ENCODE measurements around the gene TPPP3.

TPPP3 gene

DNA sequence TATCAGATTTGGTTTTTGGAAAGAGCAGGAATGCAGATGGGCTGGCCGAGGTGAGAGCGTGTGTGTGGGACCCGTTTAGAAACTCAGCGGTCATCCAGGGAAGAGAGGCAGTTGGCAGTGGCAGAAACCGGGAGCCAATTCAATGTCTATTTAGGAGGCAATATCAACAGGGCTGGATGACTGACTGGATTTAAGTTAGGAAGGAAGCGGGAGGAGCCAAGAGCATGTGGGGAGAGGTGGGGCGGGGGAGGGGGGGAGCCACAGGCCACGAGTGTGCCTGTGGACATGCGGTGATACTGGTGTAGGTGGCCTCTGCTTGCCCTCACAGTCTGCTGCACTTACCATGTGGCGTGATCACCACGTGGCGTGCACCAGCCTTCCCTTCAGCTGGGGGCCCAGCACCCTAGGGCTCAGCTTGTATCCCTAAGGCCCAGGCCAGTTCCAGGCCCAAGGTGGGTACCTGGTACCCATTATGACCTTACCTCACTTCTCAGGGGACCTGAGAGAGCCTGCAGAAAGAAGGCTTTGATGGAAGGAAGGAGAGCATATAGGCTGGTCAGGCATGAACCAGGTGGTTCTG is 10.8 kb upstream of the TPPP3 start:
- DNase-seq = no peak

DNA sequence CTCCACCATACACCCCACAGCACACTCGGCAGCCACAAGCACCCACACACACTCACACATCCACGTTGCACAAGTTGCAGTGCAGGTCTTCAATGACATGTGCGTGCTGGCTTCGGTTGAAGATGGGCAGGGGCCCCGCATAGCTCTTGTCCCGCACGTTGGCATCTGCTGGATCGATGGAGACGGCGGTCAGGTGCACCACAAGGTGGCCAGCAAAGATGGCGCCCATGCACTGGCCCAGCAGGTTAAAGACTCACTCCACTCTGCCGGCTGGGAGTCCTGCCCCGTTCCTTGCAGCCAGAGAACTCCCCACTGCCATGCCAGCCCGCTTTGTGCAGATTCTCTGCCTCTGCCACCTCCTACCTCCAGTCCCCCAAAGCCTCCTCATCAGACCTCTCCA is 7.6 kb upstream of the TPPP3 start:
- no peak for DNase-seq

DNA sequence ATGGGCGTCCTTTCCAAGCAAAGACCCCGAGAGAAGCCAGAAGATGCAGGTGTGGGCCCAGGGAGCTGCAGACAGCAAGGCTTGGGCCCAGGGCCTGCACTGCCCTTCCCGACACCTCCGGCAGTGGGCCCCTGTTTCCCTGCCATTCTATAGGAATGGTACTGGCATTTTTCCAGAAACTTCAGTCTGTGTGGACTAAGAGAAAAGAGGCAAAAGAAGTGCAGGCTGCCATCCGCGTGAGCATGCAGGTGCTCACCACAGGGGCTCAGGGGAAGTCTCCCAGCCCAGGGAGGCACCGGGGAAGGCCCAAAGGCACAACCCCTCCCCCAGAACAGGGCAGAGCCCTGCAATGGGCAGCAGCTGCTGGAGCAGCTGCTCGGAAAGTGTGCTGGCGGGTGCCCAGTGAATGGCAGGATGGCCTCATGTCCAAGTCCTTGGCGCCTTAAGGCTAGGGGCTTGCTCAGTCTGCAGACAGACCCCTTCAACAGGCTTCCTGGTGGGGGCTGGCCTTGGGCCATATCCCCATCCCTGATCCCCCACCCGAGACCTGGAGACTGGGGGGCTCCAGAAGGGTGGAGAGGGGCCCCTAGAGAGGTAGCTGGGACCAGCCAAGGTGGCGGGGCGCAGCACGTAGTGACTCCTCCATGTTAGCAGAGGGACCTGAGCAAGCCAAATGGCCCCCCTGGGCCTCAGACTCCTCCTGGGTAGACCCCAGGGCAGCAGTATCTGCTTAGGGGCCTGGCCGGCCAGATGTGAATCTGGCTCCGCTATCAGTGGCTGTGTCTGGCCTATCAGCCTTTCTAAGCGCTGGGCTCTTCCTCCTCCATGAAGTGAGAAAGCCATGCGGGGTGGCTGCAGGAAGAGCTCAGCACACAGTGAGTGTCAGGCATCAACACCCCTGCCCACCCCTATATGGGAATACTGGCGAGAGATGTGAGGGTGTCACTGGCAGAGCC is 6.7 kb upstream of the TPPP3 start:
- DNase-seq = peak; percentile 26

DNA sequence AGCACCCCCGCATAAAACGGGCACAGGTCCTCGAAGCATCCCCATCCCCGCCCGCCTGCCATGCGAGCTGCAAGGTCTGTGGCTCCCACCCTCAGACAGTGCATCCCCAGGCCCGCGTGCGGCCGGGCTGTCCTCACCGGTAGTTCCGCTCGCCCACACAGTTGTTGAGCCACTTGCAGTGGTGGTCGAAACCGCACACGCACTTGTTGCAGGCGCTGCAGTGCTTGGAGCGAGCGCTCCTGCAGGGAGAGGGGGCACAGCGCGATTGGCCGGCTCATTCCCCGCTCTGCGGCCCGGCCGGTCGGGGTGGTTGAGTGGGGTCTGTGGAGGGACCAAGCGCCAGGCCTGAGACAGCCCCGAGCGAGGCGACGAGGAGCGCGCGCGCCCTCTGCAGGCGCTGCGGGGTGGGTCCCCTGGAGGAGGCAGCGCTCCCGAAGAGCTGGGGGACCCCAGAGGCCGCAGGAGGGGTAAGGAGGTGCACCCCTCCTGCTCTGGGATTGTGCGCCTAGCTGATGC is 6.0 kb upstream of the TPPP3 start:
- DNase-seq = no peak

DNA sequence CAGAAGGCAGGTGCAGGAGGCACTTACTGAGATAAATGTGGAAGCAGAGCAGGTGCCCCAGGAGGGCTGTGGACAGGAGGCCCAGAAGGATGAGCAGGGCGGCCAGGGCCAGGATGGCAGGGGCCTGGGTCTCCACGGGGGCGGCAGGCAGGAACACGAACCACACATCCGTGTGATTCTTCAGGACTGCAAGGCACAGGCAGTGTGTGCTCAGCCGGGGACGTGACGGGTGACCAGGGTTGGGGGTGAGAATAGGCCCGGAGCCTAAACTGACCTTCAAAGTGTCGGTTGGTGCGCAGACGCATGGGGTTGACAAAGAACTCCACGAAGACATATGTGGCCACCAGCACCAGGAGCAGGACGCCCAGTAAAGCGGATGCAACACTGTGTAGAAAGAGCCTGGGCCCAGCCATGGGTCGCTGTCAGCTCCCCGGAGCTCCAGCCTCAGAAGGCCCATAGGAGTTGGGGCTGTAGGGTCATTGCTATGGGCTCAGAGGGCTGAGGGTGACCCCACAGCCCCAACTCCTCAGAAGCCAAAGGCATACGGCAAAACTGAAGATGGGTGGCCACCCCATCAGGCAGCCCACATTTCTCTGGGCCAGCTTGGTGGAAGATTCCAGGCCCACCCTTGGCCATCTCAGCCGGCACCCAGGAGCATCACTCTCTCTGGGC is 5.4 kb upstream of the TPPP3 start:
- DNase-seq = no peak

DNA sequence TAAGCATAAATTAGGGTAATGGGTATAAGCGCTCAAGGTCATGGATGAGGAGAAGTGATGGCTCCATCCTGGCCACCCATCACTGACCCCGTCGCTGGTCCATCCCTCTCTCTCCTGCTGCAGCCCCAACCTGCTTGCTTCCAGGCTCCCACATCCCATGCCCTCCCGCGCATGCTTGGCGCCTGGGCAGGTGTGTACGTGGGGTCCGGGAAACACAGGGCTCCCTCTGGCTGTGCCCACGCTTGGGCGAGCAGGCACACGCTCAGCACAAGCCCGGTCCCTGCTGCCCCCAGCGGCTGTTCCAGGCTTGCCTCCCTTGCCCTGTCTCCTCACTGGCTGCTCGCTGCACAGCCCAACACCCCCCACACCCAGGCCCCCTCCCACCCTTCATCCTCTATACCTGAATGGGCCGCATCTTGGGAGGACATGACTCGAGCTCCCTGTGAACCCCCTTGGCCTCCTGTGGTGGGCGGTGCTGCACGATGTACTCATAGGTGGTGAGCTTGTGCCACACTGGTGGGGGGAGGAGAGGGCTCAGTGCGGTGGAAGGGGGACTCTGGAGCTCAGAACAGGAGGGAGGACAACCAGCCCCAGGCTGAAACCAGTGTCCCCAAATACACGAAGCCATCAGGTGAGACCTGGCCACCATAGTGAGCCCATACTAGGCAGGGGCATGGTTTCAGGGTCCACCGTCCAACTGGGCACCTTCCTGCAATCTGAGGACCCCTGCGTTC is 4.7 kb upstream of the TPPP3 start:
- DNase-seq = no peak

DNA sequence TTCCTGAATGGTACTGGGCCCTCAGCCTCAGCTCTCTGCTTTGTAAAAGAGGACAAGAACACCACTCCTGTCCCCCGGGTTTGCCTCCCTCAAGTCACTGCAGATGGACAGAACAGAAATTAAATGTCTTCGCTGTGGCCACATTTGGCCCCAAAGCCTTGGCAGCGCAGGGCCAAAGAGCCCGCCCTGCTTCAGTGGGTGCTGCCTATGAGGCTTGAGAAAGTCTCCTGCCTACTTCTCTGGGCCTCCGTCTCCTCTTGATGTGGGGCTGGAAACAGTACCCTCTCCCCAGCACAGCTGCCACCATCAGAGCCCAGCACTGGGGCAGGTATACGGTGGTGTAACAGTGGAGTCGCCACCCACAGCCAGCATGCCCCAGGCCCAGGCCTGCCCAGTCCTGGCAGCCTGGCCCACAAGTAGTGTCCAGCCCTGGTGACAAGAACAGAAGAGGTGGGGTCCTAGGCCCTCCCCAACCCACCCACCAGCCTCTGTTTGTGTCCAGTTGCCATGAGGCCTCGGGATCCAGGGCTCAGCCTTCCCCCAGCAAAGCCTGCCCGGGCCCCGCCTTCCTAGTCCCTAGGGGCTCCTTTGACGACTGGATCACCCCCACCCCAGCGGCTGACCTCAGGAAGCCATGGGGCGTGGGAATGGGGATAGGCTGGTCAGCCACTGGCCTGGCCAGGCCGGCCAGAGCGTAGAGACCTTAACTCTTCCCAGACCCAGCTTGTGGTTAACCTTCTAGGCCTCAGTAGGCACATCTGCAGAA is 3.9 kb upstream of the TPPP3 start:
- no peak for DNase-seq

DNA sequence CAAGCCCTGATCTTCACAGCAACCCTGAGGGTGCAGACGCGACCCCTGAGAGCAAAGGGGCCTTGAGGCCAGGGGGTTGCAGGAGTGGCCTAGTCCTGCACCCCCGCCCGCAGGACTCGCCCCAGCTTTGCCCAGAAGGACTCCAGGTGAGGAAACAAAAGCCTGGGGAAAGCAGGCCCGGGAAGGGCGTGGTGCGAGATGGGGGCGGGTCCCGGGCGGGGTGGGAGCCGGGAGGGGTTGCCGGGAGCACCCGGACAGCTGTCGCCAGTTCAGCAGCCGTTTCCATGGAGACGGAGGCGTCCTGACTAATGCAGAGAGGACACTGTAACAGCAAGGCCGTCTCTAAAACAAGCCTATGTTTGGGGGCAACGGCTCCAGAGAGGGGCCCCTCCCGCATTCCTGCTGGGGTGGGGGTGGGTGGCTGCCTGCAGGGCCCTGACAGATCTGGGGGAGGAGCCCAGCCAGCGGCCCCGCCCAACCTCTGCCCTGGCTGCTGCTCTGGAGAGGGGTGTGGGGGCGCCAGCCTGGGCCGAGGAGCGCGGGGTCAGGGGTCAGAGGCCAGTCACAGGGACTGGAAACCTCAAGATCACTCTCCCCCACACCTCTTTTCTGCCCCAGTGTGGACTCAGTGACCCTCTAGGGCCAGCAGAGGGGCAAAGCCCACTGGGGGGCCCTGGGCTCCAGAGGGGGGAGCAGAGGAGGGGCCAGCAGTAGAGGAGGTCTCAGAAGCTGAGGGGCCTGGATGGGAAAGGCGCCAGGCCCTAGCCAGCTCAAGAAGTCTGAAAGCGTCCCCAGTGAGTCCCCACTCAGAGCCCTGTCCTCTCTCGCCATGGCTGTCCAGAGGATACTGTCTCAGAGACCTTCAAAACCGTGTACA is 3.1 kb upstream of the TPPP3 start:
- peak; percentile 79 for DNase-seq

DNA sequence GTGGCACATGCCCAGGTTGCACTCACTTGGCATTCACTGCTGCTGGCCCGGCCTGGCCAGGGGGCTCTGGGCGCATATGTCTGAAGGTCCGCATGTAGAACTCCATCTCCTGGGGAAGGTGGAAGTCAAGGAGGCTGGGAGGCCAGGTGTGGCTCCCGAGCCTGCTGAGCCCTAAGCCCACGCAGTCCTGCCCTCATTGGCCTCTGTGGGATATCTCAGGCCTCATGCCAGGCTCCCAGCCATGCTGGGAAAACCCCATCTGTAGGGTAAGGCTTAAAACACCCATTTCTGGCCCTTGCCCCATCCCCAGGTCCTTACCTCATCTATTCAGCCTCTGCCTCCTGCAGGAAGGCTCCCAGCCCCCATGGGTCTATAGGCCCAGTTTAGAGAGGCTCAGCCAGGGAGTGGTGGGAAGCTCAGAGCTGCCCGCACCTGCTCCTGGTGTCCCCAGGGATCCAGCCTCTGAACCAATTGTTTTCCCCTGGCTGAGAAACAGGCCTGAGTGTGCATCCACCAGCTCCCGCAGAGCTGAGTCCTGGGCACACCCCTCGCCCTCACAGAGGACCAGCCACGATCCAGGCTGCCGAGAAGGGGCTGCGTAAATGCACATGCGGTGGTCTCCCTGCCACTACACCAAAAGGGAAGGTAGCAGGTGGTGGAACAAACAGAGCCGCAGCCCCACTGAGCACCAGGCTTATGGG is 2.3 kb upstream of the TPPP3 start:
- peak; percentile 76 for DNase-seq

DNA sequence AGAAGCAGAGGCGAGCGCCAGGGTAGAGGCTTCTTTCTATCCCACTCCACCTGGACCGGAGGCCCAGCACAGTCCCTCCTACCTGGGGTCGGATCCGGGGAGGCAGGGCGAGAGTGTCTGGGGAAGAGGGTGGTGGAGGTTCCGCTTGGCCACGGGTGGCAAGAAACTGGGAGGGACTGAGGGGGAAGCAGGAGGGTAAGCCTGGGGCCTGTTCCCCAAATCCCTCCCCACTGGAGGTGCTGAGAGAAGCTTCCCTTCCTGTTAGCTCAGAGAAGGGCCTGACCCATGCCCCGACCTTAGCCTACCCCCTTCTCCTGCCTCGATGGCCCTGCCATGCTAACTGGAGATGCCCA is 1.8 kb upstream of the TPPP3 start:
- no peak for DNase-seq

DNA sequence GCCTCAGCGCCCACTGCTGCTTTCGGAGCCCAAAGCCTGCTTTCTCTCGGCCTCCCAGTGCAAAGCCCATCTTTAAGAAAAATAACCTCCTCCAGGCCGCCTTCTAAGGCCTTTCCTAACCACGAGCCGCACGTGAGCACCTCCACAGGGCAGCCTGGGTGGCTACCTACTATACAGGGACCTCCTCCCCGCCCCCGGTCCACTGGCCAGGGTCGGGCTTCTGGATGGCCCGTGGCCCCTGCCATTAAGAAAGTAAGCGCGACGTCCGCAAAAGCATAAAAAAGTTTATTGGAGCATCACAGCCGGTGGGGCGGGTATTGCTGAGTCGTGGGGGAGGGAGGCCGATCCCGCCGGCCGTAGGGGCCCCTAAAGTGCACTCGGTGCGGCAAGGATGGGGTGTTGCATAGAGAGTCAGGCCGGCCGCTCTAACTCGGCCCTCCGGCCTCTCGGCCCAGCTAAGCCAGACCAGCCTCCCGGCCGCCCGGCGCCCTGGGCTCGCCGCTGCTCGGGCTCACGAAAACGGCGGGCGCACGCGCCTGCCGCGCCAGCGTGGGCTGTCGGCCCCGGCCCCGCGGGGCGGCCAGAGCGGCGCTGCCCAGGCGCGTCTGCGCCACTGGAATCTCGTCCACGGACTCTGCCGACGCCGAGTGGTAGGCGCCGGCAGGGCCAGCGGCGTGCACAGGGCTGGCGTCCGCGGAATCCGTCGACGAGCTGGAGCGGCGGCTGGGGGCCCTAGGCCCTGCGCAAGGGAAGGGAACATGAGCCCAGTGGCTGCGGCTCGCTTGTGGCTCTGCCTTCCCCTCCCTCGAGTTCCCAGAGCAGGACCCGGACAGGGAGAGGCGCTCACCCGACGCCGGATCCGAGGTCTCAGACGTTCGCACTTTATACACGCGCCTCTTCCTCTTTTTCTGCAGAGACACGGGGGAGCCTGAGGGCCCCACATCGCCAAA is 1.1 kb upstream of the TPPP3 start:
- no peak for DNase-seq

DNA sequence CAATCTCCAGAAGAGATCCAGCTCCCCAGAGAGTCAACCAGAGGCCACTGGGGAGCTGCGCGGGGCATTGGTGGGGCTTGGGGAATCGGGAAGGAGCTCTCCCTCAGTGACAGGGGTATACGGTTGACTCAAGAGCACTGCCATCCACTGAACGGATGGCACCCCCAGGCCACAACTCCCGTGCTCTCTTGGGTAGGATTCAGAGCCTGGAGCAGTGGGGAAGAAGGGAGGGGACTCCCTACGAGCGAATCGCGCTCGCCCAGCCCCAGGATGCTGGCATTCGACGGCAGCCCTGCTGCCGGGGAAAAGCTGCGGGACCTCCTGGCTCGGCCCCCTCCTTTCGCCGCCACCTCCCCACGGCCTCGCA is 473 bp upstream of the TPPP3 start:
- no peak for DNase-seq

DNA sequence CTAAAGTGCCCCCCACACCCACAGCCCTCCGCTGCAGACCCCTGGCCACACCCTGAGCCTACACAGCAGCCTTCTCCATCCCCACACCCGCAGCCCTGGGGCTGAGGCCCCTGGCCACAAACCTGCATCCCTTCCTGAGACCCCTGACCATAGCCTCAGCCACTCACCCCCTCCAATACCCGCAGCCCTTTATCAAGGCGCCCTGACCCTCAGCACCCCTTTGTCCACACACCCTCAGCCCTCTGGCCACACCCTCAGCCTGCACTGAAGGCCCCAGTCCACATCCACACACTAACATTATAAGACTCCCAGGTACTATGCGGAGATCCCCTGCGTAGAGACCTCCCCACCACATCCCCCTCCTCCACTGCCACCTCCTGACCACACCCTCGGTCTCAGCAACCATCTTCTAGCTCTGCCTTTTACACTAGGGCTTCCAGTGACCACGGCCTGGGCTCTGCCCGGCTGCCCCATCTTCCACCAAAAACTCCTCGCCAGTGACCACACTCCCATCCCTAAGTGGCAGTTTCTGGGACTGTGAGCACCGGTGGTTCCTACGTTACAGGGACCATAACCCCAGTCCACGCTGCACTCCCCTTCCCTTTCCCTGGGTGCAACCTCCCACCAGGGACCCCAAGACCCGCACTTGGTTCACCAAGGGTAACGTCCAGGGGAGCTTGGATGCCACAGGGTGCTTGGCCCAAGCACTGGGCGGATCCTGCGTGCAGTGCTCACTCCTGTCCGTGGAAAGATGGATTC is 818 bp downstream of the TPPP3 start:
- no peak for DNase-seq

DNA sequence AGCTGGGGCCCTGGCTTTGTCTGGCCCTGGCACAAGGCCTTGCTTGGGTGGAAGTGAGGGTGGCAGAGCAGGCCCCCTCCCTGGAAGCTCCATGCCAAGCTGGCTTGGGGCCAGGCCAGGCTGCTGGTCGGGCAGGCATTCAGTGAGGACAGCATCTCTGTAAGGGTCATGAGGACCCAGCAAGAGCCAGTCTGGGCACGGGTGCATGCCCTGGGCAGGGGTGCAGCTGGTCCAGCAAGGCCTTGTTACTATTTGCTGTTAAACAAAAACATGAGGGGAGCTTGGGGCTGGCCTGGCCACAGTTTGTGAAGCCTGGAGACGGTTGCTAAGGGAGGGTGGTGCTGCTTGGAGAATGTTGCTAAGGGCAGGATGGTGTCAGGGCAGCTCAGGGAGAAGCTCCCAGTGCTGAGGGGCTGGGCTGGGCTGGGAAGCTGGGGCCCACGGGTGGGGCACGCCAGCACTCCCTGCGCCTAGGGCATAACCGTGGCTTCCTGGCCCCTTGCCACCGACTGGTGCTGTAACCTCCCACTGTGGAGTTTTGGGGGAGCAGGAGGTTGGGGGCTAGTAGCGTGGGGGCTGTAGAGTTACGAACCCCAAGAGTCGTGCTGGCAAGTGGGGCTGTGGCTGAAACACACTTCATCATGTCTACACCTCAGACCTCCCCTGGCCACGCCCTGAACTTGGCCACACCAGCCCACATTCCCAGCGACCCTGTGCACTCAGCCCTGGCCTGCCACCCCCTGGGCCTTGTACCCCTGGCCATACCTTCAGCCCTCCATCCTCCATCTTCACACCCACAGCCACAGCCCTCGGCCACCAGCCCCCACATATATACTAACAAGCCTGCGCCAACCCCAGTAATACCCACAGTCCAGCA is 1.6 kb downstream of the TPPP3 start:
- peak; percentile 24 for DNase-seq

DNA sequence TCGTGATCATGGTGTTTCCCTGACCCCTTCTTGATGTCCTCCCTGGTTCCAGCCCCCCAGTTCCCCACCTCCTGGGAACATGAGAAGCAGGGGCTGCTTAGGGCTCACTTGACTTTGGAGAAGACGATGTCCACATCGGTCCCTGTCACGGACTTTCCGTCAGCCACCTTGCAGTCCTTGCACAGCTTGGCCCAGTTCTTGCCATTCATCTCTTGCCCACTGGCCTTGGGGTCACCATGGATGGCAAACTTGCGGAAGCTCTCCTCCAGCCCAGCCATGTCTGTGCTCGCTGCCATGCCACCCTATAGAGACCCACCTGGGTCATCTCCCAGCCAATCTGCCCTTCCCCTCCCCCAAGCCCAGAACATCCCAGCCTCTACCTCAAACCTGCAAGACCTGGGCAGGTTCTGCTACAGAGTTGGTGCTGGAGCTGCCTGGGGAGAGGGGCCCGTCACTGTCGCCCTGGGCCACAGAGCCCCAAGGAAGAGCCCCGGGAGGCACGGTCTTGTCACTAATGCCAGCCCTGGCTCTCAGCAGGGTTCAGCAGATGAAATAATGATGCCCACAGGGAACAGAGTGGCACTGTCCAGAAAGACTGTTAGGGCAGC is 2.4 kb downstream of the TPPP3 start:
- no peak for DNase-seq

DNA sequence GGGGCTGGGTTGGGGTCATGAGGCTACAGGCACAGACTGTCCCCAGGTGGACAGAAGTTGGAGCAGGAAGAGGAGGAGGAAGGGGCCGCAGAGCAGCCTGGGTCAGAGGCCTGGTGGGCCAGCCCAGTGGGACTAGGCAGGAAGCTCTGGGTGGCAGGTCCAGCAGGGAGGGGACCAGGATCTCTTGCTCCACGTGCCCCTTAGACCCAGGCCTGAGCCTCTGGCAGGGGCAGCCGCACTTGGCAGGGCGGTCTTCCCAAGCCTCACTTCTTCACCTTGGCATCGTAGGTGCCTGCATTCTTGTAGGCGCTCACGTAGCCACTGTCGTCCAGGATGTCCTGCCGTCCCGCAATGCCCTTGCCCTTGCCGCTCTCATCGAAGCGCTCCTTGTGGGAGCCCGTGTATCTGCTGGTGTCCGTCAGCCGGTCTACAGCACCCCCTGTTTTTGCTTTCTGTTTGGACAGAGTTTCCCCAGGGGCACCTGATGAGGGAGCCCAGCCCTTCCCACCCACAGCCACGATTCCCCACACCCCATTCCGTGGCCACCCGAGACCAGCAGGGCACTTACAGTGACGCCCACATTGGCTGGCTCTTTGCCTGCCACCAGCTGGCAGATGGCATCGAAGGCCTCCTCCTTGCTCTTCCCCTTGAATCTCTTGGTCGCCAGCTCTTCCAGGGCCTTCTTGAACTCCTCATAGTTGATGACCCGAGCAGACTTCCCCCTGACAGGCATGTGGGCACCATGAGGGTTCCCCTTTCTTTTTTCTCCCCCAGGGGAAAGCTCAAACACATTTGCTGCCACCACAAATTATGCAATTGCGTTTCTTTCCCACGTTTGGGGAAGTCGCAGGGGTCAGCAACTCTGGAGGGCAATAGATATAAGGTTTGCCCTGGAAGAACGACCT is 3.1 kb downstream of the TPPP3 start:
- no peak for DNase-seq
